IPS-20b (cell line): ENCODE results near the gene RPL28.

Experiments used
- H3K27ac ChIP-seq: one replicate; pipeline ENCODE4 v1.5.1; 2013; ENCODE audit warnings: low read length
- H3K27me3 ChIP-seq: 2 replicates; pipeline ENCODE4 v1.6.1; 2013; ENCODE audit warnings: mild to moderate bottlenecking, low read length, inconsistent platforms; ENCODE audit not compliant: insufficient read depth
- H3K36me3 ChIP-seq: 2 replicates; pipeline ENCODE4 v1.6.1; 2013; ENCODE audit warnings: low read depth, mild to moderate bottlenecking, inconsistent platforms, low read length, moderate library complexity; ENCODE audit not compliant: insufficient read depth
- H3K4me1 ChIP-seq: 2 replicates; pipeline ENCODE4 v1.6.1; 2013; ENCODE audit warnings: mild to moderate bottlenecking, control low read depth, inconsistent platforms, low read length, moderate library complexity; ENCODE audit not compliant: insufficient read depth
- H3K4me3 ChIP-seq: 2 replicates; pipeline ENCODE4 v1.5.1; 2013; ENCODE audit warnings: mild to moderate bottlenecking, low read length, inconsistent platforms
- H3K9ac ChIP-seq: 2 replicates; pipeline ENCODE4 v1.6.1; 2013; ENCODE audit warnings: low read depth, mild to moderate bottlenecking, inconsistent platforms, low read length, moderate library complexity
- H3K9me3 ChIP-seq: 2 replicates; pipeline ENCODE4 v1.6.1; 2013; ENCODE audit warnings: mild to moderate bottlenecking, low read depth, low read length, inconsistent platforms; ENCODE audit not compliant: insufficient read depth

RPL28 gene

DNA sequence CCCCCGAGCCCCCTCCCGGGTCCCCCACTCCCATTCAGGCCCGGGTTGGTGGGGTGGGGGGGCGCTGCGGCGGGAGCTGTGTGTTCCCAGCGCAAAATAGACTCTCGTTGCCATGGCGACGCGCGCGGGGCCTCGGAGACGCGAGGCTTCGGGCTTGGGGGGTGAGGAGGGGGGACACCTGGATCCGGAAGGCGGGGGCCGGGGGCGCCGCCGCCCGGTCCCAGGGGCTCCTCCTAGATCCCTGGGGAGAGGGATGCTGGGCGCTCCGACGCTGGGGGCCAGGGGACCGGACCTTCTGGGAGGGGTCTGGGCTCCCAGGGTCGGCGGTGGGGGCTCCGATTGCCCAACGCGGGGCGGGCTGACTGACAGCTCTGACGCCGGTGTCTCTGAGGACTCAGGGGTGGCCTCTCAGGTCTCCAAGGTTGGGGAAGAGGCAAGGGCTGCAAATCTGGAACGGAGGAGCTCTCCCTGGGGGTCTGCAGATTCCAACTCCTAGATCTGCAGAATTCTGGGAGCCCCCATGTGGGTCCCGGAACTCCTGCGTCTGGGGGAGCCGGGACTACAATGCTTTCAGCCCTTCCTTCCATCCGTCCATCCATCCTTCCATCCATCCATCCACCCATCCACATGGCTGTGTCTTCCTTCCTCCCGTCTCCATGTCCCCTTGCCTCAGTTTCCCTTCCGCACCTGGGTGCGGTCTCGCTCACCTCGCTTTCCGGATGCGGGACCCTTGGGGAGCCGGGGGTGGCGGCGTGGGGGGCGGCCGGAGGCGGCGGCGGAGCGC is 66.4 kb downstream of the RPL28 start:
- Histone ChIP-seq H3K9ac (no peak overlapping the region), H3K27ac (no peak overlapping the region), H3K36me3 (peaks cover 9% of the 10 kb centered on the region; the same call in 1 of the 2 replicates), H3K9me3 (no peaks in the 10 kb centered on the region), H3K4me1 (peaks cover 2% of the 10 kb centered on the region; the same call in 1 of the 2 replicates), H3K4me3 (peak overlapping the region; percentile 60), H3K27me3 (peaks cover 55% of the 10 kb centered on the region)
